GM10847 (cell line): Measurements from ENCODE around the gene POP4.

Experiments used
- POLR2A ChIP-seq: IDR thresholded peaks from 2 replicates; pipeline ENCODE4 v1.6.1; 2011; ENCODE audit not compliant: insufficient read length; ENCODE audit errors: extremely low read depth

The POP4 gene

GRCh38 chr19:29593869-29594268, 12.2 kb upstream of the POP4 start:
- TF ChIP-seq POLR2A = no peak

- no peak for TF ChIP-seq POLR2A
Measured at GRCh38 chr19:29596080-29596727, 9.9 kb upstream of the POP4 start.

DNA sequence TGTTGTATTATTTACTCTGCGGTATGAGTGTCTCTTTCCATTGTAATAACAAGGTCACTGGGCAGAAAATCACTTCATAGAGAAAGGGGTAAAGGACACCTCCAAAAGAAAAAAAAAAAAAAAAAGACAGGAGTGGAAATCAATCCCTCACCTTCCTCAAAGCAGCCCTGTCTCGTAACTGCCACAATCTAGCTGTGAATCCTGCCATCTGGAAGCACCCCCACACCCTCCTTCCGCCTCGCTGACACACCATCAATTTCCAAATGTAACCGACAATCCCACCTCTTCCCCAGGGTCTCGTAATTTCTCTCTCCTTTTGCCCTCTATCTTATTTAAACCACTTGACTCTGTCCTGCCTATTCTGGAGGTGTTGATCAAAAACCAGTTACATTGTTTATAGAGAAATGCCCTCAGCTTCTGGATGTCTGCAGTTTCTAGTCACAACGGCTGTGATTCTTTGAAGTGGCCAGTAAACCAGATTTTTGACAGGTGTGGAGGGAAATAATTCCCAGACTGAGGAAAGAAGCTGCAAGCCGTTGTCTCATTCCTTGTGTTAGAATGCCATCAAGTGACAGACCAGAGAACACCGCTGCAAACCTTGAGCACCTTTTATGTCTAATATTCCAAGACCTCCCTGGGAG, 9.1 kb upstream of the POP4 start:
- no peak for TF ChIP-seq POLR2A

DNA sequence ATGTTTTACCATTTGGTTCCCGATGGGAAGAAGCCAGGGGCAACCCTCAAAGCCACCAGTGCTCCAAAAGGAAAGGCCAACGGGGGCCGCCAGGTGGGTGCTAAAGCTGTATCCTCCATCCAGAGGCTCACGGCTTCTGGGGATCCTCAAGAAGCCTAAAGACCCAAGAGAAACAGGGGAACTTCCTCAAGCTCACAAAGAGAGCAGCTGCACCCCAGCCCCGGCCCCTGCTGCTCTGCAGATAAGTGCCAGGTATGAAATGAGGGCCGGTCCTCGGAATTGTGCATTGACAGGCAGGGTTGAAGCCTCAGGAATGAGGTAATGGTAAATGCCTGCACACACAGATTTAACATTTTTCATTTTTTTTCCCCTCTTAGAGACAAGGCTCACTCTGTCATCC, 8.0 kb upstream of the POP4 start:
- TF ChIP-seq POLR2A = no peak

DNA sequence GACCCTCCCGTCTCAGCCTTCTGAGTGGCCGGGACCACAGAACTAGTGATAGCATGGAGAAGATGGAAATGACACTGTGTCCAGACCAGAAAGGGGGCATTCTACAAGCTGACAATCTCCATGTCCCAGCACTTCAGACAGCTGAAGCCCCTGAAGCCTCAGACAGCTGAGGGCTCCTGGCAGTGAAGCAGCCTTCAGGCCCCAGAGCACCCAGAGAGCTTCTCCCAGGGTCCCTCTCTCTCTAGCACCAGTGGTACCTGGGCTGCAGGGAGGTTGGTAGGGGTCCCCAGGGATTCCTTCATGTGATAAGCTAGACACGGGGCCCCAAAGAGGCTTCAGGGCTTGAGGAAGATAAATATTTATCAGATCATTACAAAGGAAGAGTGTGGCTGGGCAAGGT, 7.6 kb upstream of the POP4 start:
- TF ChIP-seq POLR2A = no peak

- TF ChIP-seq POLR2A = no peak
Measured at GRCh38 chr19:29603308-29603707, 2.8 kb upstream of the POP4 start.

DNA sequence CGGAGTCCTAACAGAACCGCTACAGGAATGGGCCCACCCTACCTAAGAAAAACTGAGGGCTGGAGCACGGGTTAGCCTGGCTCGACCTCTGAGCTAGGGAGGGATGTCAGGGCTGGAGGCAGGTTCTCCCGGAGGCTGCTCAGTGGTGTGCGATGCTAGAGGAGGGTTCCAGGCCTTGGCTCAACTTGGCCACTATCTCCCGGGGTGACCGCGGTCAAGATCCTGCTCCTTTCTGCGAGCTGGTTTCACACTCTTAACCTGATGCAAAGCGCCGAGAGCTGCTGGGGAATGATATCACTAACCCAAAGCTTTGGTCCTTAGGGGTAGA, 301 bp downstream of the POP4 start:
- TF ChIP-seq POLR2A = no peak

GRCh38 chr19:29609636-29610035, 3.6 kb downstream of the POP4 start:
- no peak for TF ChIP-seq POLR2A

- TF ChIP-seq POLR2A = no peak
Measured at GRCh38 chr19:29610213-29610573, 4.1 kb downstream of the POP4 start.

GRCh38 chr19:29610574-29611271, 4.6 kb downstream of the POP4 start:
- no peak for TF ChIP-seq POLR2A

DNA sequence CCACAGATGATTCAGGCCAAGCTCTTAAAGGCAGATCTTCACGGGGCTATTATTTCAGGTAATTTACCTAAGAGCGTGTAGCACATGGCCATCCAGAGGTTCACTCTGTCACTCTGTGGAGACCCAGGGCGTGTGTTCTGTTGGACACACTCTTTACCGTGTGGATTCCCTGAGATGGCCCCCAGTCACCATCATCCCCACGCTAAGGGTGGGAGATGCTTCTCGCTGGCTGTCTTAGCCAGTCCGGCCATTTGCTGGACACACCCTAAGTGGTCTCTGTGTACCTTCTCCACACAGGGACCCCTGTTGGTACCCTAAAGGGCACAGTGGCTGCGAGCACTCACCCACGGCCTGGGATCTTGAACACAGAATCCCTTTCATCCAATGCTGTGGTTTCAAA, 6.0 kb downstream of the POP4 start:
- no peak for TF ChIP-seq POLR2A

GRCh38 chr19:29612801-29613595, 6.9 kb downstream of the POP4 start:
- TF ChIP-seq POLR2A = no peak

GRCh38 chr19:29614046-29614445, 8.0 kb downstream of the POP4 start:
- no peak for TF ChIP-seq POLR2A

- TF ChIP-seq POLR2A = no peak
Measured at GRCh38 chr19:29614780-29615179, 8.7 kb downstream of the POP4 start.

- no peak for TF ChIP-seq POLR2A
Measured at GRCh38 chr19:29615891-29616425, 9.9 kb downstream of the POP4 start.

GRCh38 chr19:29616541-29616940, 10.5 kb downstream of the POP4 start:
- no peak for TF ChIP-seq POLR2A
